GM20000 (cell line): Measurements from ENCODE around the gene WDFY3.
"Not testable (repeated sequence)": the region's sequence is repeated elsewhere in the genome, so short reads cannot be mapped to it uniquely, and the experiment has no call there.

Experiments used
- DNase-seq: peaks from one replicate; pipeline ENCODE4 v3.0.0; 2012; ENCODE audit warnings: low spot score
- CTCF ChIP-seq: IDR thresholded peaks from 2 replicates; pipeline ENCODE4 v1.5.1; 2012; ENCODE audit warnings: mild to moderate bottlenecking, control low read depth; ENCODE audit errors: extremely low read depth, missing control alignments

WDFY3 gene

GRCh38 chr4:84677995-84678394 lies 288.5 kb downstream of the WDFY3 start:
- DNase-seq, result no peak
- no peak for TF ChIP-seq CTCF

- TF ChIP-seq CTCF, result no peak
These were observed 289.4 kb downstream of the WDFY3 start for GRCh38 chr4:84677093-84677492.

GRCh38 chr4:84673475-84674240 lies 292.8 kb downstream of the WDFY3 start:
- no peak for DNase-seq
- no peak for TF ChIP-seq CTCF

More at GRCh38 chr4:84677093-84677492, 289.4 kb downstream of the WDFY3 start:
- no peak for DNase-seq

- TF ChIP-seq CTCF, result no peak
- no peak for DNase-seq
These were observed 294.3 kb downstream of the WDFY3 start for GRCh38 chr4:84672177-84672576.

GRCh38 chr4:84669201-84669600 lies 297.3 kb downstream of the WDFY3 start:
- peak; percentile 18 for DNase-seq

GRCh38 chr4:84666439-84666838 lies 300.1 kb downstream of the WDFY3 start:
- no peak for DNase-seq
- TF ChIP-seq CTCF, result no peak

More at GRCh38 chr4:84669201-84669600, 297.3 kb downstream of the WDFY3 start:
- TF ChIP-seq CTCF, result no peak

GRCh38 chr4:84664767-84665166 lies 301.7 kb downstream of the WDFY3 start:
- not testable (repeated sequence) for DNase-seq

- DNase-seq, result no peak
- TF ChIP-seq CTCF, result no peak
These were observed 305.1 kb downstream of the WDFY3 start for GRCh38 chr4:84661191-84661939.
